Fibroblast of lung (primary cell): Measurements from ENCODE around the gene ZBED5.

Experiments
- CTCF ChIP-seq, 2 donors: IDR thresholded peaks in 1 of 2; conservative IDR thresholded peaks in 1 of 2; 1 replicate in 1 of 2; 2 replicates in 1 of 2; pipeline ENCODE4 v1.5.1; 2011 to 2012; ENCODE audit warnings: low read length in 2 of 2, control low read depth in 1 of 2, inconsistent platforms in 1 of 2, low read depth in 1 of 2, mild to moderate bottlenecking in 1 of 2
- EZH2 ChIP-seq: IDR thresholded peaks from 2 replicates; pipeline ENCODE4 v1.5.1; 2012; ENCODE audit warnings: low read length, control low read depth, mild to moderate bottlenecking; ENCODE audit errors: missing control alignments

DNA sequence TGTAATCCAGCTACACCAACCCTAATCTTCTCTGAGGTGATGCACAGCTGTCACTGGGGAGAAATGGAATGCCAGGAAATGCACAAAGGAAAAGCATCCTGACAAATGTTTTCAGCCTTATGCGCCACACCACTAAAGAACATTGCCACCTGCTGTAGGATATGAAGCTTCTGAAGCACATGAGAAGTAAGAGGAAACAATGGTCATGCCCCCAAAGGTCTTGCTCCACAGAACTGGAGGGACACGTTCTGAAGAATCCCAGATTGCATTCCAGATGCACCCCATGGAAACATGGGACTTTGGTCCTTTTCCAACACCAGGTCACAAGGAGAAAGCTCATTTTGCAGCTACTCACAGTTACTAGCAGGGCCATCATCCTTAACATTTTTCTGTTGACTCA is 48.7 kb upstream of the ZBED5 start:
- TF ChIP-seq CTCF (conservative IDR thresholded peaks at IDR 0.05 in 1 of 2, IDR thresholded peaks at IDR 0.05 in 1 of 2; ENCODE audit: low read depth in 1 of 2, low read length in 2 of 2): peak in 1 of 2 donors; percentile 17
- no peak for TF ChIP-seq EZH2
